BLaER1 (cell line): ENCODE data around the gene RNF112.

Experiments used
- H3K27ac ChIP-seq: shearing (Covaris generic); formaldehyde crosslinking; 2 replicates; pipeline ENCODE4 v1.8.1; 2022
- H3K27me3 ChIP-seq: shearing (Covaris generic); formaldehyde crosslinking; 2 replicates; pipeline ENCODE4 v1.8.1; 2022
- H3K36me3 ChIP-seq: shearing (Covaris generic); formaldehyde crosslinking; 2 replicates; pipeline ENCODE4 v1.8.1; 2022
- H3K4me1 ChIP-seq: shearing (Covaris generic); formaldehyde crosslinking; 2 replicates; pipeline ENCODE4 v1.8.1; 2022
- H3K4me2 ChIP-seq: shearing (Covaris generic); formaldehyde crosslinking; 2 replicates; pipeline ENCODE4 v1.8.1; 2022
- H3K4me3 ChIP-seq: shearing (Covaris generic); formaldehyde crosslinking; 2 replicates; pipeline ENCODE4 v1.8.1; 2022
- H3K9ac ChIP-seq: shearing (Covaris generic); formaldehyde crosslinking; 2 replicates; pipeline ENCODE4 v1.8.1; 2022
- H3K9me3 ChIP-seq: shearing (Covaris generic); formaldehyde crosslinking; 2 replicates; pipeline ENCODE4 v1.8.1; 2022
- H4K20me1 ChIP-seq: shearing (Covaris generic); formaldehyde crosslinking; 2 replicates; pipeline ENCODE4 v1.8.1; 2022
- Cebpa-rat ChIP-seq: shearing (Covaris generic); IDR thresholded peaks from 2 replicates; pipeline ENCODE4 v1.8.1; 2022

Gene RNF112

GRCh38 chr17:19410091-19410490 lies 941 bp upstream of the RNF112 start:
- H3K4me1 ChIP-seq = no peaks in the 10 kb centered on the region
- H3K27ac ChIP-seq = no peak overlapping the region
- no peaks in the 10 kb centered on the region for H3K9me3 ChIP-seq
- no peak overlapping the region for H3K9ac ChIP-seq
- H3K27me3 ChIP-seq = no peaks in the 10 kb centered on the region
- H3K4me3 ChIP-seq = no peak overlapping the region
- TF ChIP-seq Cebpa-rat = no peak
- no peaks in the 10 kb centered on the region for H4K20me1 ChIP-seq
- H3K4me2 ChIP-seq = no peak overlapping the region
- no peaks in the 10 kb centered on the region for H3K36me3 ChIP-seq

- H3K9ac ChIP-seq = no peak overlapping the region
- no peak overlapping the region for H3K27ac ChIP-seq
- H3K4me2 ChIP-seq = no peak overlapping the region
- H3K9me3 ChIP-seq = no peaks in the 10 kb centered on the region
- H3K36me3 ChIP-seq = no peaks in the 10 kb centered on the region
- TF ChIP-seq Cebpa-rat = no peak
- no peaks in the 10 kb centered on the region for H3K4me1 ChIP-seq
- no peaks in the 10 kb centered on the region for H3K27me3 ChIP-seq
- H4K20me1 ChIP-seq = no peaks in the 10 kb centered on the region
- no peak overlapping the region for H3K4me3 ChIP-seq
These were observed 599 bp downstream of the RNF112 start for GRCh38 chr17:19411631-19412030.

GRCh38 chr17:19412510-19412909 lies 1.5 kb downstream of the RNF112 start:
- no peaks in the 10 kb centered on the region for H3K27me3 ChIP-seq
- H4K20me1 ChIP-seq = no peaks in the 10 kb centered on the region

GRCh38 chr17:19412984-19413383 lies 2.0 kb downstream of the RNF112 start:
- Histone ChIP-seq H3K4me1 (no peaks in the 10 kb centered on the region), H3K4me3 (no peak overlapping the region), H4K20me1 (no peaks in the 10 kb centered on the region), H3K36me3 (no peaks in the 10 kb centered on the region), H3K4me2 (no peak overlapping the region), H3K27me3 (no peaks in the 10 kb centered on the region), H3K27ac (no peak overlapping the region), H3K9me3 (no peaks in the 10 kb centered on the region), H3K9ac (no peak overlapping the region)
- TF ChIP-seq Cebpa-rat = no peak

More at GRCh38 chr17:19412510-19412909, 1.5 kb downstream of the RNF112 start:
- no peaks in the 10 kb centered on the region for H3K4me1 ChIP-seq
- H3K9me3 ChIP-seq = no peaks in the 10 kb centered on the region
- H3K9ac ChIP-seq = no peak overlapping the region
- TF ChIP-seq Cebpa-rat = no peak
- no peak overlapping the region for H3K4me3 ChIP-seq
- H3K36me3 ChIP-seq = no peaks in the 10 kb centered on the region
- no peak overlapping the region for H3K27ac ChIP-seq
- no peak overlapping the region for H3K4me2 ChIP-seq

- H3K9ac ChIP-seq = no peak overlapping the region
- H3K9me3 ChIP-seq = no peaks in the 10 kb centered on the region
- no peaks in the 10 kb centered on the region for H3K36me3 ChIP-seq
- no peak for TF ChIP-seq Cebpa-rat
- H3K4me2 ChIP-seq = no peak overlapping the region
- H3K27ac ChIP-seq = no peak overlapping the region
- no peaks in the 10 kb centered on the region for H4K20me1 ChIP-seq
- H3K4me1 ChIP-seq = no peaks in the 10 kb centered on the region
- H3K27me3 ChIP-seq = no peaks in the 10 kb centered on the region
- H3K4me3 ChIP-seq = no peak overlapping the region
These were observed 2.7 kb downstream of the RNF112 start for GRCh38 chr17:19413761-19414160.

- H3K9me3 ChIP-seq = no peaks in the 10 kb centered on the region
- no peaks in the 10 kb centered on the region for H3K4me1 ChIP-seq
- H3K27me3 ChIP-seq = no peaks in the 10 kb centered on the region
- no peak overlapping the region for H3K27ac ChIP-seq
- no peak for TF ChIP-seq Cebpa-rat
- H3K9ac ChIP-seq = no peak overlapping the region
- H3K36me3 ChIP-seq = no peaks in the 10 kb centered on the region
- no peaks in the 10 kb centered on the region for H4K20me1 ChIP-seq
- H3K4me3 ChIP-seq = no peak overlapping the region
- H3K4me2 ChIP-seq = no peak overlapping the region
These were observed 3.6 kb downstream of the RNF112 start for GRCh38 chr17:19414396-19415280.

- Histone ChIP-seq H3K4me3 (no peak overlapping the region), H3K27ac (no peak overlapping the region), H3K4me2 (no peak overlapping the region), H3K9me3 (no peaks in the 10 kb centered on the region), H4K20me1 (no peaks in the 10 kb centered on the region), H3K4me1 (no peaks in the 10 kb centered on the region), H3K9ac (no peak overlapping the region), H3K36me3 (no peaks in the 10 kb centered on the region), H3K27me3 (no peaks in the 10 kb centered on the region)
- no peak for TF ChIP-seq Cebpa-rat
These were observed 4.3 kb downstream of the RNF112 start for GRCh38 chr17:19415311-19415710.

GRCh38 chr17:19415806-19416775 lies 5.1 kb downstream of the RNF112 start:
- no peak overlapping the region for H3K27ac ChIP-seq
- H3K4me2 ChIP-seq = no peak overlapping the region
- no peak overlapping the region for H3K4me3 ChIP-seq
- no peak overlapping the region for H3K9ac ChIP-seq
- no peak for TF ChIP-seq Cebpa-rat
- no peaks in the 10 kb centered on the region for H3K36me3 ChIP-seq
- no peaks in the 10 kb centered on the region for H3K27me3 ChIP-seq
- no peaks in the 10 kb centered on the region for H3K4me1 ChIP-seq
- H3K9me3 ChIP-seq = no peaks in the 10 kb centered on the region
- no peaks in the 10 kb centered on the region for H4K20me1 ChIP-seq

- Histone ChIP-seq H3K36me3 (no peaks in the 10 kb centered on the region), H3K4me2 (no peak overlapping the region), H3K9ac (no peak overlapping the region), H3K4me1 (no peaks in the 10 kb centered on the region), H3K9me3 (no peaks in the 10 kb centered on the region), H3K27ac (no peak overlapping the region), H3K27me3 (no peaks in the 10 kb centered on the region), H4K20me1 (no peaks in the 10 kb centered on the region), H3K4me3 (no peak overlapping the region)
- TF ChIP-seq Cebpa-rat = no peak
These were observed 6.6 kb downstream of the RNF112 start for GRCh38 chr17:19417611-19418010.
